ENCODE measurements around the gene PHF12. TPM values are rescaled to one million over a fixed set of nuclear protein-coding genes. Genes with fewer than 3 reads are reported as not detected.
A peak's percentile ranks its signal among the peaks of the same experiment; 100 is the strongest.

Gene PHF12
- total and polyA plus RNA-seq, 2 of the 8 experiments (the other 6 are each of a cell fraction or from before 2014, with no cell fraction given) = 38.8 to 65.7 TPM

DNA sequence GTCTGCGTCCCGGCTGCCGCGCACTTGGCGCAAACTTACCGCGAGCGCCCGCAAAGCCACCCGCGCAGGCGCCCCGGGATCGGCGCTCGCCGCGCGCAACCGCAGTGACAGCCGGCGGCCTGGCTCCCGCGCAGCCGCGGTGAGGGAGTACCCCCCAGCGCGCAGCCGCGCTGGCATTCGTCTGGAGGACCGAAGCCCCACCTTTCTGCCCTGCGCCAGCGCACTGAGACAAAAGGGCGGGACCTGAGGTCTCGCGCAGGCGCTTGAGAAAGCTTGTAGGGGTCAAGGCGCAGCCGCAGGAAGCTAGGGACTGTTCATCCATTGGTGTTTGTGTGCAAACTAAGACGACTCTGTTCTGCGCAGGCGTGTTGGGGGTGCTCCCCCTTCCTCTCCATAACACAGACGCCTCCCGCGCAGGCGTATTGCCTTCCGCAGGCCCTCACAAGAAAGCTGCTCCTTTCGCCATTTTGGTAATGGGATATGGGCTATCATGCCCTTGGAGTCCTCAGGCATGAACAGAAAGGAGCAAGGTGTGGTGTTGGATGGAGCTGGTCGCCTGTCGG is at the start of gene PHF12 (continued):
- TF ChIP-seq, protein P1, sequence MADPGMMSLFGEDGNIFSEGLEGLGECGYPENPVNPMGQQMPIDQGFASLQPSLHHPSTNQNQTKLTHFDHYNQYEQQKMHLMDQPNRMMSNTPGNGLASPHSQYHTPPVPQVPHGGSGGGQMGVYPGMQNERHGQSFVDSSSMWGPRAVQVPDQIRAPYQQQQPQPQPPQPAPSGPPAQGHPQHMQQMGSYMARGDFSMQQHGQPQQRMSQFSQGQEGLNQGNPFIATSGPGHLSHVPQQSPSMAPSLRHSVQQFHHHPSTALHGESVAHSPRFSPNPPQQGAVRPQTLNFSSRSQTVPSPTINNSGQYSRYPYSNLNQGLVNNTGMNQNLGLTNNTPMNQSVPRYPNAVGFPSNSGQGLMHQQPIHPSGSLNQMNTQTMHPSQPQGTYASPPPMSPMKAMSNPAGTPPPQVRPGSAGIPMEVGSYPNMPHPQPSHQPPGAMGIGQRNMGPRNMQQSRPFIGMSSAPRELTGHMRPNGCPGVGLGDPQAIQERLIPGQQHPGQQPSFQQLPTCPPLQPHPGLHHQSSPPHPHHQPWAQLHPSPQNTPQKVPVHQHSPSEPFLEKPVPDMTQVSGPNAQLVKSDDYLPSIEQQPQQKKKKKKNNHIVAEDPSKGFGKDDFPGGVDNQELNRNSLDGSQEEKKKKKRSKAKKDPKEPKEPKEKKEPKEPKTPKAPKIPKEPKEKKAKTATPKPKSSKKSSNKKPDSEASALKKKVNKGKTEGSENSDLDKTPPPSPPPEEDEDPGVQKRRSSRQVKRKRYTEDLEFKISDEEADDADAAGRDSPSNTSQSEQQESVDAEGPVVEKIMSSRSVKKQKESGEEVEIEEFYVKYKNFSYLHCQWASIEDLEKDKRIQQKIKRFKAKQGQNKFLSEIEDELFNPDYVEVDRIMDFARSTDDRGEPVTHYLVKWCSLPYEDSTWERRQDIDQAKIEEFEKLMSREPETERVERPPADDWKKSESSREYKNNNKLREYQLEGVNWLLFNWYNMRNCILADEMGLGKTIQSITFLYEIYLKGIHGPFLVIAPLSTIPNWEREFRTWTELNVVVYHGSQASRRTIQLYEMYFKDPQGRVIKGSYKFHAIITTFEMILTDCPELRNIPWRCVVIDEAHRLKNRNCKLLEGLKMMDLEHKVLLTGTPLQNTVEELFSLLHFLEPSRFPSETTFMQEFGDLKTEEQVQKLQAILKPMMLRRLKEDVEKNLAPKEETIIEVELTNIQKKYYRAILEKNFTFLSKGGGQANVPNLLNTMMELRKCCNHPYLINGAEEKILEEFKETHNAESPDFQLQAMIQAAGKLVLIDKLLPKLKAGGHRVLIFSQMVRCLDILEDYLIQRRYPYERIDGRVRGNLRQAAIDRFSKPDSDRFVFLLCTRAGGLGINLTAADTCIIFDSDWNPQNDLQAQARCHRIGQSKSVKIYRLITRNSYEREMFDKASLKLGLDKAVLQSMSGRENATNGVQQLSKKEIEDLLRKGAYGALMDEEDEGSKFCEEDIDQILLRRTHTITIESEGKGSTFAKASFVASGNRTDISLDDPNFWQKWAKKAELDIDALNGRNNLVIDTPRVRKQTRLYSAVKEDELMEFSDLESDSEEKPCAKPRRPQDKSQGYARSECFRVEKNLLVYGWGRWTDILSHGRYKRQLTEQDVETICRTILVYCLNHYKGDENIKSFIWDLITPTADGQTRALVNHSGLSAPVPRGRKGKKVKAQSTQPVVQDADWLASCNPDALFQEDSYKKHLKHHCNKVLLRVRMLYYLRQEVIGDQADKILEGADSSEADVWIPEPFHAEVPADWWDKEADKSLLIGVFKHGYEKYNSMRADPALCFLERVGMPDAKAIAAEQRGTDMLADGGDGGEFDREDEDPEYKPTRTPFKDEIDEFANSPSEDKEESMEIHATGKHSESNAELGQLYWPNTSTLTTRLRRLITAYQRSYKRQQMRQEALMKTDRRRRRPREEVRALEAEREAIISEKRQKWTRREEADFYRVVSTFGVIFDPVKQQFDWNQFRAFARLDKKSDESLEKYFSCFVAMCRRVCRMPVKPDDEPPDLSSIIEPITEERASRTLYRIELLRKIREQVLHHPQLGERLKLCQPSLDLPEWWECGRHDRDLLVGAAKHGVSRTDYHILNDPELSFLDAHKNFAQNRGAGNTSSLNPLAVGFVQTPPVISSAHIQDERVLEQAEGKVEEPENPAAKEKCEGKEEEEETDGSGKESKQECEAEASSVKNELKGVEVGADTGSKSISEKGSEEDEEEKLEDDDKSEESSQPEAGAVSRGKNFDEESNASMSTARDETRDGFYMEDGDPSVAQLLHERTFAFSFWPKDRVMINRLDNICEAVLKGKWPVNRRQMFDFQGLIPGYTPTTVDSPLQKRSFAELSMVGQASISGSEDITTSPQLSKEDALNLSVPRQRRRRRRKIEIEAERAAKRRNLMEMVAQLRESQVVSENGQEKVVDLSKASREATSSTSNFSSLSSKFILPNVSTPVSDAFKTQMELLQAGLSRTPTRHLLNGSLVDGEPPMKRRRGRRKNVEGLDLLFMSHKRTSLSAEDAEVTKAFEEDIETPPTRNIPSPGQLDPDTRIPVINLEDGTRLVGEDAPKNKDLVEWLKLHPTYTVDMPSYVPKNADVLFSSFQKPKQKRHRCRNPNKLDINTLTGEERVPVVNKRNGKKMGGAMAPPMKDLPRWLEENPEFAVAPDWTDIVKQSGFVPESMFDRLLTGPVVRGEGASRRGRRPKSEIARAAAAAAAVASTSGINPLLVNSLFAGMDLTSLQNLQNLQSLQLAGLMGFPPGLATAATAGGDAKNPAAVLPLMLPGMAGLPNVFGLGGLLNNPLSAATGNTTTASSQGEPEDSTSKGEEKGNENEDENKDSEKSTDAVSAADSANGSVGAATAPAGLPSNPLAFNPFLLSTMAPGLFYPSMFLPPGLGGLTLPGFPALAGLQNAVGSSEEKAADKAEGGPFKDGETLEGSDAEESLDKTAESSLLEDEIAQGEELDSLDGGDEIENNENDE (IDR thresholded peaks at IDR 0.05; ENCODE audit: insufficient replicate concordance, low read length) = no peak
- TF ChIP-seq YY1 (IDR thresholded peaks at IDR 0.05; ENCODE audit: low read depth, low read length) (peak; percentile 96), JUND (IDR thresholded peaks at IDR 0.05; ENCODE audit: low read length) (no peak), RBBP5 (IDR thresholded peaks at IDR 0.05; ENCODE audit: borderline replicate concordance, low read depth, low read length) (no peak), RNF2 (IDR thresholded peaks at IDR 0.05; ENCODE audit: borderline replicate concordance, low read depth, low read length, missing control alignments, poor library complexity, severe bottlenecking) (no peak), TBP (IDR thresholded peaks at IDR 0.05; ENCODE audit: low read depth, low read length) (peak; percentile 69), TEAD4 (IDR thresholded peaks at IDR 0.05; ENCODE audit: low read depth, low read length) (peak; percentile 24; the same call in 1 of the 2 replicates), HDAC6 (IDR thresholded peaks at IDR 0.05; ENCODE audit: low read depth, low read length) (no peak)
